ENCODE measurements around the gene FILIP1. TPM values are rescaled to one million over a fixed set of nuclear protein-coding genes. Genes with fewer than 3 reads are reported as not detected.

Gene FILIP1
- total RNA-seq, 4 donors from 2014 or later, result 0.08 to 2.3 (median 0.25) TPM

DNA sequence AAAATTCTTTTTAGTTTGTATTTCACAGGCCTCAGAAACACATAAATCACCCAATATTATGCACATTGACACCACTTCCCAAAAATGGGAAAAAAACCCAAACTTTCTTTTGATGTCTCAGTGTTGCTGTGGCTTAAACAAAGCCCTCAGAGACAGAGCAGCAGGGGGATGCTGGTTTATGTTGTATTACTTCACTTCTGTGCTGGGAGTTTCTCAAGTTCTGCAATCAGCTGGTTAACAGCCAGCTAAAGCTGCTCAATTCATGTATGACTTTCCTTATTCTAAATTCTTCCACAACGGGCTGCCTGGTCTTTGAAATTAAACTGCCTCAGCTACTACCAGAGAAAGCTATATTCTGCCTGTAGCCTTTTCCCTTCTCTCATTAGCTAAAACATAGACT is 5.6 kb downstream of the FILIP1 start:
- Histone ChIP-seq H3K27ac (no peak overlapping the region), H3K36me3 (no peaks in the 10 kb centered on the region), H3K4me3 (no peak overlapping the region), H3K9me3 (no peaks in the 10 kb centered on the region), H3K4me1 (peaks cover 9% of the 10 kb centered on the region), H3K27me3 (no peaks in the 10 kb centered on the region)
- WGBS, result 16% methylated on average over 1 of the region's 1 CpG
- DNase-seq (ENCODE audit: low spot score in 2 of 2), result no peak
- TF ChIP-seq POLR2A (IDR thresholded peaks at IDR 0.05), result no peak
- TF ChIP-seq, protein P1, sequence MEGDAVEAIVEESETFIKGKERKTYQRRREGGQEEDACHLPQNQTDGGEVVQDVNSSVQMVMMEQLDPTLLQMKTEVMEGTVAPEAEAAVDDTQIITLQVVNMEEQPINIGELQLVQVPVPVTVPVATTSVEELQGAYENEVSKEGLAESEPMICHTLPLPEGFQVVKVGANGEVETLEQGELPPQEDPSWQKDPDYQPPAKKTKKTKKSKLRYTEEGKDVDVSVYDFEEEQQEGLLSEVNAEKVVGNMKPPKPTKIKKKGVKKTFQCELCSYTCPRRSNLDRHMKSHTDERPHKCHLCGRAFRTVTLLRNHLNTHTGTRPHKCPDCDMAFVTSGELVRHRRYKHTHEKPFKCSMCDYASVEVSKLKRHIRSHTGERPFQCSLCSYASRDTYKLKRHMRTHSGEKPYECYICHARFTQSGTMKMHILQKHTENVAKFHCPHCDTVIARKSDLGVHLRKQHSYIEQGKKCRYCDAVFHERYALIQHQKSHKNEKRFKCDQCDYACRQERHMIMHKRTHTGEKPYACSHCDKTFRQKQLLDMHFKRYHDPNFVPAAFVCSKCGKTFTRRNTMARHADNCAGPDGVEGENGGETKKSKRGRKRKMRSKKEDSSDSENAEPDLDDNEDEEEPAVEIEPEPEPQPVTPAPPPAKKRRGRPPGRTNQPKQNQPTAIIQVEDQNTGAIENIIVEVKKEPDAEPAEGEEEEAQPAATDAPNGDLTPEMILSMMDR (IDR thresholded peaks at IDR 0.05), result no peak
- no peak for TF ChIP-seq EP300 (IDR thresholded peaks at IDR 0.05)
- TF ChIP-seq POLR2AphosphoS5 (IDR thresholded peaks at IDR 0.05), result no peak

DNA sequence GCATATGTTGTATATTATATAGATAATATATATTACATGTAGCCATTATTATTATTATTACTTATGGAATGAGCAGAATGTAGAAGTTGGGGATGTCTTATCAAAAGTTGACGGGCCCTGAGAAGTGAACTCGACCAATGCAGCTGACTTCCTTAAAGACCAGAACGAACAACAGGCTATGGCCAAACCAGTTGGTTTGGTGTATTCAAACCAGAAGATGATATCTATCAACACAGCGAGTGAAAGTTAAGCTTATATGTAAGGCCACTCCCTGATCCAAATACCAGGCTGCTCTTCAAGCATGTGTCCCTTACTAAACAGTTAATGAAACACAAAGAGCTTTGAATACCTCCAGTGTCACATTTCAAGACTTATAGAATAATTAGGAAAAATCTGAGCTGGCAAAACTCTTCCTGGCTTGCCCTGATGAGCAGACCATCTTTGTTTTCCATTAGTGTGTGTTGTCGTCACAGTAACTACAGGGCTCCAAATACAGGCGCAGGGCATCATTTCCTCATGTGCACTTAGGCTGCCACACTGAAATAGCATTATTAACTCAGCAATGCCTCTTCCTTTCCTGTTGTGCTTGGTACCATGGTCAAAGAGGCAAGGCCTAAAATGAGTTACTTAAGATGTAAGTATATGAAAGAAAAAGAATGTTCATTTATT is 6.6 kb downstream of the FILIP1 start:
- Histone ChIP-seq H3K4me3 (no peak overlapping the region), H3K27me3 (no peaks in the 10 kb centered on the region), H3K4me1 (peaks cover 9% of the 10 kb centered on the region), H3K36me3 (no peaks in the 10 kb centered on the region), H3K9me3 (no peaks in the 10 kb centered on the region), H3K27ac (no peak overlapping the region)
- 66% methylated on average over 6 of the region's 6 CpGs for WGBS
- DNase-seq (ENCODE audit: low spot score in 2 of 2), result no peak
- TF ChIP-seq, protein P1 (IDR thresholded peaks at IDR 0.05), result no peak
- TF ChIP-seq POLR2A (IDR thresholded peaks at IDR 0.05) (no peak), EP300 (IDR thresholded peaks at IDR 0.05) (no peak), POLR2AphosphoS5 (IDR thresholded peaks at IDR 0.05) (no peak)

DNA sequence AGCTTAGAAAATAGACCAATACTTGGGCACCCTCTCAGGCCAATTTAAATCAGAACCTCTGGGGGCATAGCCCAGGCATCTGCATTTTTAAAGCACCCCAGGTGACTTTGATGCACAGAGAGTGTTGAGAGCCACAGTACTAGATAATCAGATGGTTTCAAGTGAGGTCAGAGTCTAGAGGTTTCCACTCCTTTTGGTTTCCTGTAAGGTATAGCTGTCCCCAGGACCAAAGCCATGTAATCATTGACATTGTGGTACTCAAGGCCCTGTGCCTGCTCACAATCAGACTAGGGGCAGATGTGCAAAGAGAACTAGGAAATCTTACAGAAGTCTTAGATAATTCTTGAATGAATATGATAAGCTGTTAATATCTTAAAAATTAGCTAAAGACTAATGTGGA is 9.1 kb downstream of the FILIP1 start:
- Histone ChIP-seq H3K36me3 (no peaks in the 10 kb centered on the region), H3K27ac (no peak overlapping the region), H3K4me1 (peaks cover 14% of the 10 kb centered on the region), H3K9me3 (no peaks in the 10 kb centered on the region), H3K27me3 (no peaks in the 10 kb centered on the region), H3K4me3 (no peak overlapping the region)
- no peak for TF ChIP-seq POLR2AphosphoS5 (IDR thresholded peaks at IDR 0.05)
- DNase-seq (ENCODE audit: low spot score in 2 of 2), result no peak

DNA sequence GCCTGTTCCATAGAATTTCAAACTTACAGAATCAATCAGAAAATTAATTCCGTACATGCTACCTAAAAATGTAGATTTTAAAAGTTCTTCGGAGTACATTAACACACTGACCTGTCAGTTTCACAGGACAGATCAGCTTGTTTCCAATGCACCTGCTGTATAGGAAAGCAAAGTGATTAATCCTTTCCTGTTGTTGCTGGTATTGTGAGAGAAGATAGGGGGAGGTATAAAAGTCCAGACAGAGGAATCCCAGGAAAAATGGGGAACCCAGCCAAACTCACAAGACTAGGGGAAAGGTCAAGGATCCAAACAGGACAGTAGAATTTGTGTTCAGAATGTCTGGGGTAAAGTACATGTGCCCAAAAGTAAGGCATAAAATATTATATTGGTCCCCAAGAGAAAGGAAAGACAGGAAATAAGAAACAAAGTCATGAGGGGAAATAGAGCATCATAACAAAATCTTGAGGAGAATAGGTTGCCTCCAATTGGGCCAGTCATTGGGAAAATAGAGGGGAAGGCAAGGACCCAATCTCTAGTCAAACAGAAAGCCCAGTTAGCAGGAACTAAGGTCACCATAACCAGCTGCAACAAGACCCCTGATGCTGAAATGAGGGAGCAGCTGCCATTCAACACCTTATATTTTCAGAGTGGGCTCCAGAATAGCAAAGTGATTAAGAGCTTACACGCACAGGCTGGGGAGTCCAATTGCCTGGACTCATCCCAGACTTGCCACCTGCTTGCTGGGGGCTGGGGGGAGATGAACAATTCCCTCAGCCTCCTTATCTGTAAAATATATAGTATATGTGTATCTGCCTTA is 10.3 kb downstream of the FILIP1 start:
- no peak overlapping the region for H3K27ac ChIP-seq
- no peak for TF ChIP-seq EP300 (IDR thresholded peaks at IDR 0.05)
- no peak for DNase-seq (ENCODE audit: low spot score in 2 of 2)
- H3K27me3 ChIP-seq, result no peaks in the 10 kb centered on the region
- H3K4me1 ChIP-seq, result peaks cover 14% of the 10 kb centered on the region
- no peak overlapping the region for H3K4me3 ChIP-seq
- no peaks in the 10 kb centered on the region for H3K36me3 ChIP-seq
- 92% methylated on average over 3 of the region's 3 CpGs for WGBS
- H3K9me3 ChIP-seq, result no peaks in the 10 kb centered on the region

DNA sequence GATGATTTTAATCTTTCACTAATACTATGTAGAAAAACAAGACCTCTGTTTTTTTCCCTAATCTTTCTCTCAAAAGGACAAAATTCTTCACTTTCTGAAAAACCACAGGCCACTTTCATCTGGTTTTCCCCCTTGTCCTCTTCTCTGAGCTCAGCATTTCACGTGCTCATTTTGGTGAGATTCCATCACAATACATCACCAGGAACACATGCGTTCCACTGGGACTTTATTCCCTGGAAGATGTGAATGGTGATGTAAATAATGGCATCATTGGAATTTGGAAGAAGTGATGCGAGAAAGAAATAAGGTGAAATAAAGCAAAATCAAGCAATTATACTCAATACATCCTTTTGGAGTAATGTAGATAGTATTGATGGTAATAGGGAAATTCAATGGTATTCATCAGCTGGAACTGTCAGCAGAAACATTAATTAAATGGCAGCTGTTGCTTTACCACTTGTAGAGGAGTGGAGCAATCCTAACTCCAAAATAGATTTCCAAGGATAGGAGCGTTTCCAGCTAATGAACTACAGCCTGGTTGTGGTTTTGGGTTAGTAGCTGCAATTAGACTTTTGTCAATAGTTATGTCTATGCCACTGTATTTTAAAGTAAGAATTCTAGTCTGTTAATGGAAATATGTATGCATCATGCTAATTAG is 11.5 kb downstream of the FILIP1 start:
- WGBS, result 69% methylated on average over 4 of the region's 4 CpGs
- Histone ChIP-seq H3K4me1 (peaks cover 6% of the 10 kb centered on the region), H3K9me3 (no peaks in the 10 kb centered on the region), H3K27me3 (no peaks in the 10 kb centered on the region), H3K36me3 (no peaks in the 10 kb centered on the region), H3K4me3 (no peak overlapping the region), H3K27ac (peak overlapping the region; percentile 79)
- TF ChIP-seq POLR2AphosphoS5 (IDR thresholded peaks at IDR 0.05), result no peak
- TF ChIP-seq, protein P1 (IDR thresholded peaks at IDR 0.05), result no peak
- TF ChIP-seq EP300 (IDR thresholded peaks at IDR 0.05), result no peak
- TF ChIP-seq POLR2A (IDR thresholded peaks at IDR 0.05), result no peak
- DNase-seq (ENCODE audit: low spot score in 2 of 2), result no peak

DNA sequence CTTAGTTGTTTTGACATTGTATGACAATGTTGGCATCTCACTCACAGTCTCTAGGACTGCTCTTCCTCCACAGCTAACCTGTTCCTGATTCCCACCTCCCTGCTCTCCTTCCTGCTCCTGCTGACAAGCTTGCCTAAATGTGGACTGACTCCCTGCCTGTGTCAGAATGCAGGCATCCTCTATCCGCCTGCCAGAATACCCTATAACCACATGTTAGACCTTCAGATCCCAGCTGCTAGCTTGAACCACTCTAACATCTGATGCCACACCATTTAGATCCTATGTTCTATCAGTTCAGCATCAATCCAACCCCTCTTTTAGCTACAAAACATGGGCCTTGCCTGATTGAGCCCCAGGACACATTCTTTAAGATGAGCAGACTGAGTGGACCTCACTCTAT is 12.2 kb downstream of the FILIP1 start:
- Histone ChIP-seq H3K27ac (peak overlapping the region; percentile 79), H3K27me3 (no peaks in the 10 kb centered on the region), H3K4me1 (peaks cover 5% of the 10 kb centered on the region), H3K9me3 (no peaks in the 10 kb centered on the region), H3K36me3 (no peaks in the 10 kb centered on the region), H3K4me3 (no peak overlapping the region)
- WGBS, result 67% methylated on average over 1 of the region's 1 CpG
- no peak for TF ChIP-seq POLR2A (IDR thresholded peaks at IDR 0.05)
- peak in 1 of 3 donors; percentile 8 for TF ChIP-seq POLR2AphosphoS5 (IDR thresholded peaks at IDR 0.05)
- no peak for DNase-seq (ENCODE audit: low spot score in 2 of 2)

Data from suprapubic skin (tissue), 4 donors.